Measurements from ENCODE around the gene KEAP1. TPM values are rescaled to one million over a fixed set of nuclear protein-coding genes. Genes with fewer than 3 reads are reported as not detected.
A peak's percentile ranks its signal among the peaks of the same experiment; 100 is the strongest.
"Not testable (repeated sequence)": the region's sequence is repeated elsewhere in the genome, so short reads cannot be mapped to it uniquely, and the experiment has no call there.

The KEAP1 gene
- polyA plus RNA-seq (39.0 and 47.9 TPM in 2 replicates), polyA minus RNA-seq (39.2 and 46.7 TPM in 2 replicates)

DNA sequence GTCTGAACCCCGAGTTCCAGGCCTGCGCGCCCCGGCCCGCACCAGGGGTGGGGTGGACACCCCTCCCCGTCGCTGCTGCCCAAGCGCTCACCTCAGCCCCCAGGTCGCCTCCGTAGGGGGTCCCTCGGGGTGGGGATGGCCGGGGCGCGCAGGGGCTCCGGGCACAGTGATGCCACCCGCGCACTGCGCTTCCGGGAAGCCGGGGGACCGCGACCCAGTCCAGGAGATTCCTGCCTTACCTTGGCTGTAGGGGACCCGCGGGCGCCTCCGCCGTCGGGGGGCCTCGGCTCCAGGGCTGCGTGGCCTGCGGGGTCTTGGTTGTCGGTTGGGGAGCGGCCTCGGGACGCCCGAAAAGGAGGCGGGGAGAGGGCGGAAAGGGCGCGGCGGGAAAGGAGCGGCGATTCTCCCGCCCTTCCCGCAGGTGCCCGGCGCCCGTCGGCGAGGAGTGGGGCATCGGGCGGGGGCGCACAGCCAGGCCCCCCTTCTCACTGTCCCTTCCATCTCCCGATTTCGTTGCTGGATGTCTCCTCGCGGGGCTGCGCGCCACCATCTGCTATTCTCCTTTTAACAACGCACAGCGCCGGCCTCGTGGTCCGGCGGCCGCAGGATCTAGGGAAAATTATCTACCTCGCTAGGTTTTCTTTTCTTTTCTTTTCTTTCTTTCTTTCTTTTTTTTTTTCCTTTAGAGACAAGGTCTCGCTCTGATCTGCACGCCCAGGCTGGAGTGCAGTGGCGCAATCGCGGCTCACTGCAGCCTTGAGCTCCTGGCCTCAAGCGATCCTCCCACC is at the start of gene KEAP1:
Gene KEAP1, minus strand, starts transcription at position 355 of the 788 bp plus-strand sequence. CDS start 3,323 bp downstream, outside the sequence.
- Histone ChIP-seq H3K27ac (ENCODE audit: low read length) (peak within 1 kb of the TSS; percentile 58), H3K79me2 (replicated peaks; ENCODE audit: insufficient read depth, low read length) (peaks cover 9% of the 10 kb centered on the region), H3K9me3 (ENCODE audit: low read length) (no peaks in the 10 kb centered on the region), H3K4me3 (ENCODE audit: low read length) (peak within 1 kb of the TSS; percentile 95), H4K20me1 (ENCODE audit: insufficient read depth) (no peaks in the 10 kb centered on the region), H3K27me3 (ENCODE audit: insufficient read depth, low read depth, low read length) (no peaks in the 10 kb centered on the region), H3K4me2 (ENCODE audit: low read length) (peak within 1 kb of the TSS; percentile 82), H3K9ac (ENCODE audit: low read length) (peak within 1 kb of the TSS; percentile 87), H2AFZ (ENCODE audit: low read depth, low read length) (peak within 1 kb of the TSS; percentile 93), H3F3A (ENCODE audit: insufficient read depth, low read length, poor library complexity, severe bottlenecking) (no peaks in the 10 kb centered on the region), H3K9me2 (ENCODE audit: insufficient read depth, low read length) (no peaks in the 10 kb centered on the region), H3K36me3 (ENCODE audit: insufficient read depth, low read length) (no peaks in the 10 kb centered on the region)
- TF ChIP-seq SMC3 (conservative IDR thresholded peaks at IDR 0.05; ENCODE audit: poor library complexity) (no peak), RAD21 (conservative IDR thresholded peaks at IDR 0.05) (no peak)
- TF ChIP-seq, protein P1, sequence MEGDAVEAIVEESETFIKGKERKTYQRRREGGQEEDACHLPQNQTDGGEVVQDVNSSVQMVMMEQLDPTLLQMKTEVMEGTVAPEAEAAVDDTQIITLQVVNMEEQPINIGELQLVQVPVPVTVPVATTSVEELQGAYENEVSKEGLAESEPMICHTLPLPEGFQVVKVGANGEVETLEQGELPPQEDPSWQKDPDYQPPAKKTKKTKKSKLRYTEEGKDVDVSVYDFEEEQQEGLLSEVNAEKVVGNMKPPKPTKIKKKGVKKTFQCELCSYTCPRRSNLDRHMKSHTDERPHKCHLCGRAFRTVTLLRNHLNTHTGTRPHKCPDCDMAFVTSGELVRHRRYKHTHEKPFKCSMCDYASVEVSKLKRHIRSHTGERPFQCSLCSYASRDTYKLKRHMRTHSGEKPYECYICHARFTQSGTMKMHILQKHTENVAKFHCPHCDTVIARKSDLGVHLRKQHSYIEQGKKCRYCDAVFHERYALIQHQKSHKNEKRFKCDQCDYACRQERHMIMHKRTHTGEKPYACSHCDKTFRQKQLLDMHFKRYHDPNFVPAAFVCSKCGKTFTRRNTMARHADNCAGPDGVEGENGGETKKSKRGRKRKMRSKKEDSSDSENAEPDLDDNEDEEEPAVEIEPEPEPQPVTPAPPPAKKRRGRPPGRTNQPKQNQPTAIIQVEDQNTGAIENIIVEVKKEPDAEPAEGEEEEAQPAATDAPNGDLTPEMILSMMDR (IDR thresholded peaks at IDR 0.05; ENCODE audit: poor library complexity, severe bottlenecking) = no peak

- no peak overlapping the region for H3K27ac ChIP-seq (ENCODE audit: low read length)
- H3K79me2 ChIP-seq (replicated peaks; ENCODE audit: insufficient read depth, low read length) = peaks cover 3% of the 10 kb centered on the region
- no peaks in the 10 kb centered on the region for H3K9me2 ChIP-seq (ENCODE audit: insufficient read depth, low read length)
- no peaks in the 10 kb centered on the region for H3K27me3 ChIP-seq (ENCODE audit: insufficient read depth, low read depth, low read length)
- H3K4me2 ChIP-seq (ENCODE audit: low read length) = no peak overlapping the region
- no peak overlapping the region for H3K4me3 ChIP-seq (ENCODE audit: low read length)
- H3K36me3 ChIP-seq (ENCODE audit: insufficient read depth, low read length) = peaks cover 7% of the 10 kb centered on the region
- H3K9me3 ChIP-seq (ENCODE audit: low read length) = no peaks in the 10 kb centered on the region
- H3F3A ChIP-seq (ENCODE audit: insufficient read depth, low read length, poor library complexity, severe bottlenecking) = no peaks in the 10 kb centered on the region
- no peak overlapping the region for H2AFZ ChIP-seq (ENCODE audit: low read depth, low read length)
- H3K9ac ChIP-seq (ENCODE audit: low read length) = no peak overlapping the region
- no peaks in the 10 kb centered on the region for H4K20me1 ChIP-seq (ENCODE audit: insufficient read depth)
- TF ChIP-seq RAD21 (conservative IDR thresholded peaks at IDR 0.05) = no peak
- no peak for TF ChIP-seq MXI1 (conservative IDR thresholded peaks at IDR 0.05; ENCODE audit: poor library complexity, severe bottlenecking)
- no peak for TF ChIP-seq TAF1 (IDR thresholded peaks at IDR 0.05; ENCODE audit: low read depth)
Measured at GRCh38 chr19:10552510-10553053, 49.4 kb upstream of the KEAP1 start.

DNA sequence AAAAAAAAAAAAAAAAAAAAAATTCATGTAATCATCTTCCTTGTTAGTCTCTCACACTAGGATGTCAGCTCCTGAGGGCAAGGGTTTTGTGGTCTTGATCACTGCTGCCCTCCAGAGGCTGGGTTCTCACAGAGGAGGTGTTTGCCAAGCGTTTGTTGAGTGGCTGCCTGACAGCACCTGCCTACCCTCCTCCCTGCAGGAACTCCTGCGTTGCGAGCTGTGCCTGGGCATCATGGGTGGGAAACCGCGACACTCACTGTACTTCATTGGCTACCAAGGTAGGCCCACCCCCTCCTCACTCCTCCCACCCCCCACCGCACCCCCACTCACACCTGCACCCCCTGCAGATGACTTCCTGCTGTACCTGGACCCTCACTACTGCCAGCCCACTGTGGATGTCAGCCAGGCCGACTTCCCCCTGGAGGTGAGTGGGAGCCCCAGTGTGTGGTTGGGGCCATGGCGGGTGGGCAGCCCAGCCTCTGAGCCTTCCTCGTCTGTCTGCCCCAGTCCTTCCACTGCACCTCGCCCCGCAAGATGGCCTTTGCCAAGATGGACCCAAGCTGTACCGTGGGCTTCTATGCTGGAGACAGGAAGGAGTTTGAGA is 48.6 kb upstream of the KEAP1 start:
- H3K9ac ChIP-seq (ENCODE audit: low read length) = no peak overlapping the region
- H3K27me3 ChIP-seq (ENCODE audit: insufficient read depth, low read depth, low read length) = no peaks in the 10 kb centered on the region
- TF ChIP-seq EP300 (conservative IDR thresholded peaks at IDR 0.05; ENCODE audit: poor library complexity, severe bottlenecking) = no peak
- no peak for TF ChIP-seq SMC3 (conservative IDR thresholded peaks at IDR 0.05; ENCODE audit: poor library complexity)
- no peaks in the 10 kb centered on the region for H3F3A ChIP-seq (ENCODE audit: insufficient read depth, low read length, poor library complexity, severe bottlenecking)
- no peak overlapping the region for H3K4me3 ChIP-seq (ENCODE audit: low read length)
- no peaks in the 10 kb centered on the region for H4K20me1 ChIP-seq (ENCODE audit: insufficient read depth)
- peaks cover 3% of the 10 kb centered on the region for H3K79me2 ChIP-seq (replicated peaks; ENCODE audit: insufficient read depth, low read length)
- no peaks in the 10 kb centered on the region for H3K9me3 ChIP-seq (ENCODE audit: low read length)
- H3K9me2 ChIP-seq (ENCODE audit: insufficient read depth, low read length) = no peaks in the 10 kb centered on the region
- no peak overlapping the region for H2AFZ ChIP-seq (ENCODE audit: low read depth, low read length)
- peaks cover 7% of the 10 kb centered on the region for H3K36me3 ChIP-seq (ENCODE audit: insufficient read depth, low read length)
- H3K4me2 ChIP-seq (ENCODE audit: low read length) = no peak overlapping the region
- no peak overlapping the region for H3K27ac ChIP-seq (ENCODE audit: low read length)

GRCh38 chr19:10551006-10551405 is 47.9 kb upstream of the KEAP1 start:
- H3K4me3 ChIP-seq (ENCODE audit: low read length); H3K27ac ChIP-seq (ENCODE audit: low read length); H3K9me2 ChIP-seq (ENCODE audit: insufficient read depth, low read length); H3K9ac ChIP-seq (ENCODE audit: low read length); H2AFZ ChIP-seq (ENCODE audit: low read depth, low read length); H3K9me3 ChIP-seq (ENCODE audit: low read length); H3F3A ChIP-seq (ENCODE audit: insufficient read depth, low read length, poor library complexity, severe bottlenecking); H4K20me1 ChIP-seq (ENCODE audit: insufficient read depth); H3K4me2 ChIP-seq (ENCODE audit: low read length); H3K27me3 ChIP-seq (ENCODE audit: insufficient read depth, low read depth, low read length); H3K79me2 ChIP-seq (replicated peaks; ENCODE audit: insufficient read depth, low read length); H3K36me3 ChIP-seq (ENCODE audit: insufficient read depth, low read length): not testable (repeated sequence)

Data from neural cell (in vitro differentiated cells).